ENCODE measurements around the gene FAM174C. TPM values are rescaled to one million over a fixed set of nuclear protein-coding genes. Genes with fewer than 3 reads are reported as not detected.

Gene FAM174C
- total and polyA plus RNA-seq, 2 donors from 2014 or later: 35.3 to 94.7 TPM

- no peak for FAIRE-seq
Measured at GRCh38 chr19:1255186-1256161, 19.9 kb upstream of the FAM174C start.

GRCh38 chr19:1256646-1257474, 18.5 kb upstream of the FAM174C start:
- FAIRE-seq (no peak), DNase-seq (no peak)
- Histone ChIP-seq H3K9me3 (ENCODE audit: control insufficient read depth in 2 of 3, insufficient read depth in 1 of 3, low read length in 3 of 3) (no peaks in the 10 kb centered on the region), H3K27ac (ENCODE audit: low read depth in 2 of 2, low read length in 2 of 2) (no peak overlapping the region), H3K27me3 (ENCODE audit: control insufficient read depth, insufficient read depth, low read length) (no peaks in the 10 kb centered on the region), H3K9ac (ENCODE audit: low read length in 3 of 3) (no peak overlapping the region), H3K4me3 (ENCODE audit: low read length in 3 of 3) (no peak overlapping the region), H3K4me1 (ENCODE audit: control insufficient read depth in 2 of 3, insufficient read depth in 2 of 3, low read depth in 1 of 3, low read length in 3 of 3) (peaks cover 0 to 65% (median 31%) of the 10 kb centered on the region in 3 donors), H3K36me3 (ENCODE audit: control insufficient read depth in 2 of 3, insufficient read depth in 3 of 3, low read length in 3 of 3) (peaks cover 5 to 30% (median 17%) of the 10 kb centered on the region in 3 donors)
- no peak for TF ChIP-seq CTCF (IDR thresholded peaks at IDR 0.05; ENCODE audit: borderline replicate concordance, extremely low read depth, insufficient read depth)
- intact Hi-C loops (cut with DNase I): no loop called here

More at GRCh38 chr19:1255186-1256161, 19.9 kb upstream of the FAM174C start:
- no peaks in the 10 kb centered on the region for H3K27me3 ChIP-seq (ENCODE audit: control insufficient read depth, insufficient read depth, low read length)
- TF ChIP-seq CTCF (IDR thresholded peaks at IDR 0.05; ENCODE audit: borderline replicate concordance, extremely low read depth, insufficient read depth): no peak
- no peak overlapping the region for H3K9ac ChIP-seq (ENCODE audit: low read length in 3 of 3)
- intact Hi-C loops (cut with DNase I): no loop called here
- H3K36me3 ChIP-seq (ENCODE audit: control insufficient read depth in 2 of 3, insufficient read depth in 3 of 3, low read length in 3 of 3): peaks cover 5 to 34% (median 17%) of the 10 kb centered on the region in 3 donors
- H3K9me3 ChIP-seq (ENCODE audit: control insufficient read depth in 2 of 3, insufficient read depth in 1 of 3, low read length in 3 of 3): no peaks in the 10 kb centered on the region
- peak overlapping the region; percentile 97 for H3K27ac ChIP-seq (ENCODE audit: low read depth in 2 of 2, low read length in 2 of 2)
- H3K4me1 ChIP-seq (ENCODE audit: control insufficient read depth in 2 of 3, insufficient read depth in 2 of 3, low read depth in 1 of 3, low read length in 3 of 3): peaks cover 0 to 59% (median 23%) of the 10 kb centered on the region in 3 donors
- H3K4me3 ChIP-seq (ENCODE audit: low read length in 3 of 3): no peak overlapping the region
- DNase-seq: no peak

- Histone ChIP-seq H3K4me3 (ENCODE audit: low read length in 3 of 3) (no peak overlapping the region), H3K9ac (ENCODE audit: low read length in 3 of 3) (no peak overlapping the region), H3K36me3 (ENCODE audit: control insufficient read depth in 2 of 3, insufficient read depth in 3 of 3, low read length in 3 of 3) (peaks cover 5 to 30% (median 17%) of the 10 kb centered on the region in 3 donors), H3K27ac (ENCODE audit: low read depth in 2 of 2, low read length in 2 of 2) (peak overlapping the region; percentile 49 to 77), H3K27me3 (ENCODE audit: control insufficient read depth, insufficient read depth, low read length) (no peaks in the 10 kb centered on the region), H3K9me3 (ENCODE audit: control insufficient read depth in 2 of 3, insufficient read depth in 1 of 3, low read length in 3 of 3) (no peaks in the 10 kb centered on the region), H3K4me1 (ENCODE audit: control insufficient read depth in 2 of 3, insufficient read depth in 2 of 3, low read depth in 1 of 3, low read length in 3 of 3) (peaks cover 0 to 70% (median 37%) of the 10 kb centered on the region in 3 donors)
- intact Hi-C loops (cut with DNase I): no loop called here
- no peak for TF ChIP-seq CTCF (IDR thresholded peaks at IDR 0.05; ENCODE audit: borderline replicate concordance, extremely low read depth, insufficient read depth)
- FAIRE-seq (no peak), DNase-seq (no peak)
Measured at GRCh38 chr19:1257475-1258162, 17.7 kb upstream of the FAM174C start.

Data from kidney (tissue), 14 donors.